T-helper 1 cell (primary cell): Measurements from ENCODE around the gene CRTC1.

ENCODE experiments used
- DNase-seq, 5 donors: peaks; one replicate each; pipeline ENCODE4 v3.0.0-alpha.2; 2012 to 2020
- total RNA-seq, 4 donors: gene quantifications; one replicate each; lab custom pipeline; 2026; lab: John Stamatoyannopoulos, UW

CRTC1 gene
- 12.3 to 28.2 (median 19.2) reads per million in 4 donors for total RNA-seq

GRCh38 chr19:18683109-18683957, at the start of gene CRTC1:
TSS of gene CRTC1 (plus strand) at chr19:18683680. CDS start at chr19:18683703, 23 bp downstream.
- peak; percentile 89 to 95 (median 91) for DNase-seq

- no peak for DNase-seq
Observed at GRCh38 chr19:18634612-18635297, 48.7 kb upstream of the CRTC1 start.

- no peak for DNase-seq
Observed at GRCh38 chr19:18635831-18636182, 47.7 kb upstream of the CRTC1 start.

- DNase-seq: peak; percentile 96 to 100 (median 98)
Observed at GRCh38 chr19:18636183-18636968, 47.1 kb upstream of the CRTC1 start.

GRCh38 chr19:18636969-18637629, 46.4 kb upstream of the CRTC1 start, which contains the start of gene KLHL26:
TSS of gene KLHL26 (plus strand) at chr19:18637028. CDS start at chr19:18637055, 27 bp downstream.
- no peak for DNase-seq

- DNase-seq: no peak
Observed at GRCh38 chr19:18637673-18638630, 45.5 kb upstream of the CRTC1 start.

- no peak for DNase-seq
Observed at GRCh38 chr19:18639706-18640243, 43.7 kb upstream of the CRTC1 start.

GRCh38 chr19:18644196-18645034, 39.1 kb upstream of the CRTC1 start:
- no peak for DNase-seq

- no peak for DNase-seq
Observed at GRCh38 chr19:18645035-18645511, 38.4 kb upstream of the CRTC1 start.

GRCh38 chr19:18646535-18647370, 36.7 kb upstream of the CRTC1 start:
- no peak for DNase-seq

- no peak for DNase-seq
Observed at GRCh38 chr19:18647371-18647767, 36.1 kb upstream of the CRTC1 start.

- no peak for DNase-seq
Observed at GRCh38 chr19:18647807-18648206, 35.7 kb upstream of the CRTC1 start.

- DNase-seq: no peak
Observed at GRCh38 chr19:18648973-18649315, 34.5 kb upstream of the CRTC1 start.

GRCh38 chr19:18649371-18650020, 34.0 kb upstream of the CRTC1 start:
- DNase-seq: no peak

GRCh38 chr19:18650021-18650390, 33.5 kb upstream of the CRTC1 start:
- DNase-seq: no peak

GRCh38 chr19:18650468-18651041, 32.9 kb upstream of the CRTC1 start:
- no peak for DNase-seq

GRCh38 chr19:18651300-18651699, 32.2 kb upstream of the CRTC1 start:
- DNase-seq: no peak

- no peak for DNase-seq
Observed at GRCh38 chr19:18651733-18652132, 31.7 kb upstream of the CRTC1 start.
